GM12878 (cell line): ENCODE data around the gene USE1. TPM values are rescaled to one million over a fixed set of nuclear protein-coding genes. Genes with fewer than 3 reads are reported as not detected.

Experiments used
- ATAC-seq: fragments of 200-7000 bp; cut with Tn5 transposase; 3 replicates; pipeline ENCODE4 v1.9.1; 2020; ENCODE audit warnings: mild to moderate bottlenecking, moderate library complexity
- BruUV-seq: library from RNA; stranded (reverse); fragments of 400-500 nt; replicated peaks from 2 replicates; lab custom pipeline; 2021; lab: Mats Ljungman, UMichigan
- CTCF ChIA-PET: fragments of 300-600 bp; sonication (Branson Sonifier 250); formaldehyde crosslinking; extraction: SDS; loops from one replicate; lab custom pipeline; 2021; ENCODE audit warnings: inconsistent platforms; lab: Yijun Ruan, JAX
- POLR2A ChIA-PET: fragments of 350-600 bp; formaldehyde crosslinking; extraction: SDS; loops from one replicate; lab custom pipeline; 2021; ENCODE audit warnings: inconsistent platforms; lab: Charles Lee
- RAD21 ChIA-PET: fragments of 300-600 bp; sonication (Branson Sonifier 250); formaldehyde crosslinking; loops from one replicate; lab custom pipeline; 2023; ENCODE audit warnings: antibody characterized with exemption; ENCODE audit not compliant: unreplicated experiment; lab: Charles Lee
- SMC1A ChIA-PET: fragments of 300-600 bp; sonication (Branson Sonifier 250); formaldehyde crosslinking; loops from one replicate; lab custom pipeline; 2023; ENCODE audit not compliant: unreplicated experiment, uncharacterized antibody; lab: Charles Lee
- DNase-seq: peaks from one replicate; pipeline ENCODE4 v3.0.0-alpha.2; 2011; ENCODE audit warnings: low read depth, low spot score
- FAIRE-seq: peaks from 3 replicates; lab custom pipeline; 2011; peaks lifted over from hg19 to GRCh38; lab: Jason Lieb, UNC
- H2AFZ ChIP-seq: 2 replicates; pipeline ENCODE4 v1.6.0; 2011; ENCODE audit warnings: low read depth, low read length, control low read depth; ENCODE audit not compliant: control insufficient read depth
- H3K27ac ChIP-seq: 2 replicates; pipeline ENCODE4 v1.5.1; 2011; ENCODE audit warnings: control low read depth; ENCODE audit not compliant: control insufficient read depth, insufficient read depth
- H3K27me3 ChIP-seq, 2 experiments: replicated peaks in 1 of 2; 2 replicates each; pipeline versions ENCODE4 v1.6.0 to v1.6.1; 2011; ENCODE audit warnings: low read length in 1 of 2; ENCODE audit not compliant: control insufficient read depth in 2 of 2, insufficient read depth in 2 of 2
- H3K36me3 ChIP-seq, 2 experiments: 2 replicates each; pipeline ENCODE4 v1.5.1; 2011; ENCODE audit warnings: low read length in 1 of 2; ENCODE audit not compliant: control insufficient read depth in 2 of 2, insufficient read depth in 2 of 2
- H3K4me1 ChIP-seq: 2 replicates; pipeline ENCODE4 v1.6.1; 2011; ENCODE audit warnings: mild to moderate bottlenecking, low read length, moderate library complexity, mixed read lengths; ENCODE audit not compliant: control insufficient read depth, insufficient read depth
- H3K4me2 ChIP-seq: 2 replicates; pipeline ENCODE4 v1.6.0; 2011; ENCODE audit warnings: control low read depth; ENCODE audit not compliant: control insufficient read depth, insufficient read depth
- H3K4me3 ChIP-seq: fragments of 200-600 bp; sonication (generic); 2 replicates; pipeline ENCODE4 v1.5.1; 2016
- H3K79me2 ChIP-seq: 2 replicates; pipeline ENCODE4 v1.6.0; 2011; ENCODE audit warnings: low read length; ENCODE audit not compliant: control insufficient read depth, insufficient read depth
- H3K9ac ChIP-seq: 2 replicates; pipeline ENCODE4 v1.8.0; 2011; ENCODE audit warnings: low read length, control low read depth, mixed read lengths; ENCODE audit not compliant: control insufficient read depth, insufficient read depth
- H3K9me3 ChIP-seq: replicated peaks from 3 replicates; pipeline ENCODE4 v1.5.1; 2011; ENCODE audit warnings: mild to moderate bottlenecking, low read length; ENCODE audit not compliant: control insufficient read depth, insufficient read depth
- H4K20me1 ChIP-seq: 2 replicates; pipeline ENCODE4 v1.6.0; 2011; ENCODE audit not compliant: control insufficient read depth, insufficient read depth
- BACH1 ChIP-seq: fragments of 450-650 bp; IDR thresholded peaks from 2 replicates; pipeline ENCODE4 v1.6.1; 2017; ENCODE audit warnings: mild to moderate bottlenecking, borderline replicate concordance
- HDGF ChIP-seq: fragments of 450-650 bp; IDR thresholded peaks from 2 replicates; pipeline ENCODE4 v1.6.1; 2016; ENCODE audit warnings: antibody characterized with exemption
- MEF2A ChIP-seq: IDR thresholded peaks from 2 replicates; pipeline ENCODE4 v1.6.1; 2011; ENCODE audit warnings: low read depth, mild to moderate bottlenecking, low read length, moderate library complexity; ENCODE audit not compliant: insufficient read depth
- NFYB ChIP-seq: IDR thresholded peaks from 2 replicates; pipeline ENCODE4 v1.6.1; 2011; ENCODE audit warnings: low read depth, mild to moderate bottlenecking, low read length, improper control_type of control experiment, moderate library complexity; ENCODE audit not compliant: insufficient read depth
- RAD21 ChIP-seq: IDR thresholded peaks from 2 replicates; pipeline ENCODE4 v1.6.1; 2011; ENCODE audit warnings: mild to moderate bottlenecking, low read depth, low read length, moderate library complexity; ENCODE audit not compliant: insufficient read depth
- SMARCA5 ChIP-seq: fragments of 450-650 bp; IDR thresholded peaks from 2 replicates; pipeline ENCODE4 v1.6.1; 2017; ENCODE audit warnings: mild to moderate bottlenecking
- SREBF1 ChIP-seq: IDR thresholded peaks from 2 replicates; pipeline ENCODE4 v1.6.1; 2012; ENCODE audit warnings: mild to moderate bottlenecking, low read length
- YY1 ChIP-seq: IDR thresholded peaks from 2 replicates; pipeline ENCODE4 v1.6.1; 2011; ENCODE audit warnings: low read depth, mild to moderate bottlenecking, low read length
- whole genome bisulfite sequencing: methylation state at CpG from one replicate; pipeline ENCODE4 v1.1.6; 2016; ENCODE audit warnings: low lambda C conversion rate; ENCODE audit not compliant: insufficient replicate concordance, insufficient coverage; ENCODE audit errors: missing lambda C conversion rate; 5-methylcytosine and 5-hydroxymethylcytosine counted together
- in situ Hi-C: fragments of 300-500 bp; cut with MboI; formaldehyde crosslinking; loops from 9 replicates; pipeline ENCODE4 v1.14.3; 2018; ENCODE audit warnings: mixed read lengths
- intact Hi-C: fragments of 100-400 bp; cut with micrococcal nuclease; formaldehyde crosslinking; loops from one replicate; pipeline ENCODE4 v1.14.2; 2022; ENCODE audit not compliant: unreplicated experiment
- polyA plus RNA-seq, 11 experiments: library from polyadenylated mRNA; depleted of rRNA in 4 of 11; unstranded in 6 of 11; stranded (reverse) in 5 of 11; fragments of >200 nt; fragmentation: Nextera tagmentation in 4 of 11; fragmentation: Illumina TruSeq in 1 of 11; extraction: Ambion mirVana in 4 of 11; extraction: Trizol in 1 of 11; gene quantifications; 1 replicate in 1 of 11; 2 replicates in 10 of 11; pipeline versions ENCODE4 v1.2.1 to v1.2.3, GENCODE V29; 2011 to 2016; ENCODE audit warnings: inconsistent platforms in 2 of 11, missing spikeins in 2 of 11, low read depth in 1 of 11
- total RNA-seq, 4 experiments: library from RNA; depleted of rRNA in 3 of 4; stranded (reverse); fragments of >200 nt in 3 of 4; fragmentation: Illumina TruSeq in 1 of 4; extraction: Trizol in 1 of 4; gene quantifications; 2 replicates each; pipeline versions ENCODE4 v1.2.1 to v1.2.3, GENCODE V29; 2013 to 2021
- TF ChIP-seq, protein P1 (sequence below): fragments of 450-650 bp; formaldehyde crosslinking; IDR thresholded peaks from 2 replicates; pipeline ENCODE4 v1.4.0; 2020; ENCODE audit warnings: mild to moderate bottlenecking, moderate library complexity
- TF ChIP-seq, protein P2 (sequence below): fragments of 450-650 bp; IDR thresholded peaks from 2 replicates; pipeline ENCODE4 v1.6.1; 2014; ENCODE audit warnings: mild to moderate bottlenecking
- TF ChIP-seq, protein P3 (sequence below), 3 experiments: IDR thresholded peaks in 2 of 3; conservative IDR thresholded peaks in 1 of 3; 2 replicates each; pipeline ENCODE4 v1.5.1; 2011; ENCODE audit warnings: low read depth in 3 of 3, low read length in 3 of 3, mild to moderate bottlenecking in 3 of 3, control low read depth in 2 of 3, moderate library complexity in 2 of 3, inconsistent platforms in 1 of 3, mixed read lengths in 1 of 3; ENCODE audit not compliant: control insufficient read depth in 2 of 3, insufficient read depth in 1 of 3; ENCODE audit errors: extremely low read depth in 1 of 3
- TF ChIP-seq, protein P4 (sequence below): fragments of 450-650 bp; IDR thresholded peaks from 2 replicates; pipeline ENCODE4 v1.6.1; 2017; ENCODE audit warnings: mild to moderate bottlenecking, moderate library complexity

Gene USE1
- total and polyA plus RNA-seq, 10 of the 15 experiments (the other 5 are each of a cell fraction or from before 2014, with no cell fraction given) = 9.7 to 24.0 (median 16.1) TPM

DNA sequence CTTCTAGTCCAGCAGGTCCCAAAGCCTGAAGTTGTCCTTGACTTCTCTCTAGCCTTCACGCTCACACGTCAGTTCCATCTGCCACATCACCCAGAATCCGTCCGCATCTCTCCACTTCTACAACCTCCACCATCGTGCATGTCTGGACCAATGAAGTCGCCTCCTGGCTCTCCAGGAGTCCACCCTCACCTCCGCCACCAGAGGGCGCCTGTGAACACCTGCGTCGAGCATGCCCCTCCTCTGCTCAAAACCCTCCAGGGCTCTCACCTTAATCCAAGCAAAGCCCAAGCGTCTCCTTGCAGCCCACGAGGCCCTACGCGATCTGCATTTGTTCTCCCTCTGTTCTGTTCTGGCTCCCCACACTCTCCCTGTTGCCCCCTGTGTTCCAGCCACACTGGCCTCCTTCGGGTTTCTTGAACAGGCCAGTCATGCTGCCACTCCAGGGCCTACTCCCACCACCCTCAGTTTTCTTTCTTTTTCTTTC lies 45.7 kb downstream of the USE1 start:
- Histone ChIP-seq H3K4me1 (peaks cover 7% of the 10 kb centered on the region), H3K4me3 (no peak overlapping the region), H3K79me2 (no peaks in the 10 kb centered on the region), H3K36me3 (no peaks in the 10 kb centered on the region), H3K9ac (no peak overlapping the region), H2AFZ (peak overlapping the region; percentile 77), H3K27ac (no peak overlapping the region), H4K20me1 (no peaks in the 10 kb centered on the region), H3K4me2 (no peak overlapping the region; the same call in 1 of the 2 replicates), H3K9me3 (no peaks in the 10 kb centered on the region; the same call in 2 of the 3 replicates), H3K27me3 (no peaks in the 10 kb centered on the region)
- ChIA-PET CTCF (interaction anchor here (0.6 to 10.5 kb wide), 14 partner anchors 12 to 192 kb away, joined by 3 to 120 read pairs (median 4); partner anchors contain the start of genes ANKLE1, MRPL34 and USE1), POLR2A (interaction anchor here (0.6 kb wide), 1 partner anchor 48 kb away, joined by 3 read pairs; no protein-coding TSS in a partner anchor), RAD21 (interaction anchor here (0.7 to 2.3 kb wide), 7 partner anchors 10 to 192 kb away, joined by 3 to 12 read pairs (median 4); partner anchors contain the start of gene ANKLE1), SMC1A (interaction anchor here (0.6 to 1.9 kb wide), 8 partner anchors 14 to 195 kb away, joined by 3 to 7 read pairs (median 4); partner anchors contain the start of genes ABHD8, MRPL34 and USE1)
- in situ Hi-C loops = no loop called here
- BruUV-seq = no TSS peak
- intact Hi-C loops = loop anchor here (1.0 to 10.0 kb wide), 3 partner anchors 21 to 486 kb away; no protein-coding TSS in a partner anchor
- ATAC-seq (peak; percentile 100), FAIRE-seq (peak; percentile 96), DNase-seq (no peak)
- 3% methylated on average over 15 of the region's 15 CpGs for WGBS
- TF ChIP-seq HDGF (peak; percentile 88), NFYB (0 out of 2 replicates have a peak, but pooled peaks have one; percentile 17), MEF2A (no peak), RAD21 (peak; percentile 67), BACH1 (no peak), SREBF1 (no peak), YY1 (peak; percentile 81), SMARCA5 (peak; percentile 54; the same call in 1 of the 2 replicates)
- TF ChIP-seq, protein P1, sequence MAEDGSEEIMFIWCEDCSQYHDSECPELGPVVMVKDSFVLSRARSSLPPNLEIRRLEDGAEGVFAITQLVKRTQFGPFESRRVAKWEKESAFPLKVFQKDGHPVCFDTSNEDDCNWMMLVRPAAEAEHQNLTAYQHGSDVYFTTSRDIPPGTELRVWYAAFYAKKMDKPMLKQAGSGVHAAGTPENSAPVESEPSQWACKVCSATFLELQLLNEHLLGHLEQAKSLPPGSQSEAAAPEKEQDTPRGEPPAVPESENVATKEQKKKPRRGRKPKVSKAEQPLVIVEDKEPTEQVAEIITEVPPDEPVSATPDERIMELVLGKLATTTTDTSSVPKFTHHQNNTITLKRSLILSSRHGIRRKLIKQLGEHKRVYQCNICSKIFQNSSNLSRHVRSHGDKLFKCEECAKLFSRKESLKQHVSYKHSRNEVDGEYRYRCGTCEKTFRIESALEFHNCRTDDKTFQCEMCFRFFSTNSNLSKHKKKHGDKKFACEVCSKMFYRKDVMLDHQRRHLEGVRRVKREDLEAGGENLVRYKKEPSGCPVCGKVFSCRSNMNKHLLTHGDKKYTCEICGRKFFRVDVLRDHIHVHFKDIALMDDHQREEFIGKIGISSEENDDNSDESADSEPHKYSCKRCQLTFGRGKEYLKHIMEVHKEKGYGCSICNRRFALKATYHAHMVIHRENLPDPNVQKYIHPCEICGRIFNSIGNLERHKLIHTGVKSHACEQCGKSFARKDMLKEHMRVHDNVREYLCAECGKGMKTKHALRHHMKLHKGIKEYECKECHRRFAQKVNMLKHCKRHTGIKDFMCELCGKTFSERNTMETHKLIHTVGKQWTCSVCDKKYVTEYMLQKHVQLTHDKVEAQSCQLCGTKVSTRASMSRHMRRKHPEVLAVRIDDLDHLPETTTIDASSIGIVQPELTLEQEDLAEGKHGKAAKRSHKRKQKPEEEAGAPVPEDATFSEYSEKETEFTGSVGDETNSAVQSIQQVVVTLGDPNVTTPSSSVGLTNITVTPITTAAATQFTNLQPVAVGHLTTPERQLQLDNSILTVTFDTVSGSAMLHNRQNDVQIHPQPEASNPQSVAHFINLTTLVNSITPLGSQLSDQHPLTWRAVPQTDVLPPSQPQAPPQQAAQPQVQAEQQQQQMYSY (CRISPR knock-in tag) = no peak
- TF ChIP-seq, protein P2, sequence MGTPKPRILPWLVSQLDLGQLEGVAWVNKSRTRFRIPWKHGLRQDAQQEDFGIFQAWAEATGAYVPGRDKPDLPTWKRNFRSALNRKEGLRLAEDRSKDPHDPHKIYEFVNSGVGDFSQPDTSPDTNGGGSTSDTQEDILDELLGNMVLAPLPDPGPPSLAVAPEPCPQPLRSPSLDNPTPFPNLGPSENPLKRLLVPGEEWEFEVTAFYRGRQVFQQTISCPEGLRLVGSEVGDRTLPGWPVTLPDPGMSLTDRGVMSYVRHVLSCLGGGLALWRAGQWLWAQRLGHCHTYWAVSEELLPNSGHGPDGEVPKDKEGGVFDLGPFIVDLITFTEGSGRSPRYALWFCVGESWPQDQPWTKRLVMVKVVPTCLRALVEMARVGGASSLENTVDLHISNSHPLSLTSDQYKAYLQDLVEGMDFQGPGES = no peak
- TF ChIP-seq, protein P3, sequence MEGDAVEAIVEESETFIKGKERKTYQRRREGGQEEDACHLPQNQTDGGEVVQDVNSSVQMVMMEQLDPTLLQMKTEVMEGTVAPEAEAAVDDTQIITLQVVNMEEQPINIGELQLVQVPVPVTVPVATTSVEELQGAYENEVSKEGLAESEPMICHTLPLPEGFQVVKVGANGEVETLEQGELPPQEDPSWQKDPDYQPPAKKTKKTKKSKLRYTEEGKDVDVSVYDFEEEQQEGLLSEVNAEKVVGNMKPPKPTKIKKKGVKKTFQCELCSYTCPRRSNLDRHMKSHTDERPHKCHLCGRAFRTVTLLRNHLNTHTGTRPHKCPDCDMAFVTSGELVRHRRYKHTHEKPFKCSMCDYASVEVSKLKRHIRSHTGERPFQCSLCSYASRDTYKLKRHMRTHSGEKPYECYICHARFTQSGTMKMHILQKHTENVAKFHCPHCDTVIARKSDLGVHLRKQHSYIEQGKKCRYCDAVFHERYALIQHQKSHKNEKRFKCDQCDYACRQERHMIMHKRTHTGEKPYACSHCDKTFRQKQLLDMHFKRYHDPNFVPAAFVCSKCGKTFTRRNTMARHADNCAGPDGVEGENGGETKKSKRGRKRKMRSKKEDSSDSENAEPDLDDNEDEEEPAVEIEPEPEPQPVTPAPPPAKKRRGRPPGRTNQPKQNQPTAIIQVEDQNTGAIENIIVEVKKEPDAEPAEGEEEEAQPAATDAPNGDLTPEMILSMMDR (IDR thresholded peaks at IDR 0.05 in 2 of 3, conservative IDR thresholded peaks at IDR 0.05 in 1 of 3; ENCODE audit: control insufficient read depth in 2 of 3, extremely low read depth in 1 of 3, insufficient read depth in 1 of 3, low read depth in 3 of 3, low read length in 3 of 3) = peak; percentile 90 to 99 (median 97)
- TF ChIP-seq, protein P4, sequence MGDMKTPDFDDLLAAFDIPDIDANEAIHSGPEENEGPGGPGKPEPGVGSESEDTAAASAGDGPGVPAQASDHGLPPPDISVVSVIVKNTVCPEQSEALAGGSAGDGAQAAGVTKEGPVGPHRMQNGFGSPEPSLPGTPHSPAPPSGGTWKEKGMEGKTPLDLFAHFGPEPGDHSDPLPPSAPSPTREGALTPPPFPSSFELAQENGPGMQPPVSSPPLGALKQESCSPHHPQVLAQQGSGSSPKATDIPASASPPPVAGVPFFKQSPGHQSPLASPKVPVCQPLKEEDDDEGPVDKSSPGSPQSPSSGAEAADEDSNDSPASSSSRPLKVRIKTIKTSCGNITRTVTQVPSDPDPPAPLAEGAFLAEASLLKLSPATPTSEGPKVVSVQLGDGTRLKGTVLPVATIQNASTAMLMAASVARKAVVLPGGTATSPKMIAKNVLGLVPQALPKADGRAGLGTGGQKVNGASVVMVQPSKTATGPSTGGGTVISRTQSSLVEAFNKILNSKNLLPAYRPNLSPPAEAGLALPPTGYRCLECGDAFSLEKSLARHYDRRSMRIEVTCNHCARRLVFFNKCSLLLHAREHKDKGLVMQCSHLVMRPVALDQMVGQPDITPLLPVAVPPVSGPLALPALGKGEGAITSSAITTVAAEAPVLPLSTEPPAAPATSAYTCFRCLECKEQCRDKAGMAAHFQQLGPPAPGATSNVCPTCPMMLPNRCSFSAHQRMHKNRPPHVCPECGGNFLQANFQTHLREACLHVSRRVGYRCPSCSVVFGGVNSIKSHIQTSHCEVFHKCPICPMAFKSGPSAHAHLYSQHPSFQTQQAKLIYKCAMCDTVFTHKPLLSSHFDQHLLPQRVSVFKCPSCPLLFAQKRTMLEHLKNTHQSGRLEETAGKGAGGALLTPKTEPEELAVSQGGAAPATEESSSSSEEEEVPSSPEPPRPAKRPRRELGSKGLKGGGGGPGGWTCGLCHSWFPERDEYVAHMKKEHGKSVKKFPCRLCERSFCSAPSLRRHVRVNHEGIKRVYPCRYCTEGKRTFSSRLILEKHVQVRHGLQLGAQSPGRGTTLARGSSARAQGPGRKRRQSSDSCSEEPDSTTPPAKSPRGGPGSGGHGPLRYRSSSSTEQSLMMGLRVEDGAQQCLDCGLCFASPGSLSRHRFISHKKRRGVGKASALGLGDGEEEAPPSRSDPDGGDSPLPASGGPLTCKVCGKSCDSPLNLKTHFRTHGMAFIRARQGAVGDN = no peak
